Measurements from ENCODE around the gene GRAP2.

The GRAP2 gene

GRCh38 chr22:39925273-39925672, 24.4 kb downstream of the GRAP2 start:
- no peak for DNase-seq (ENCODE audit: low read depth in 2 of 2)

GRCh38 chr22:39925909-39926679, 25.2 kb downstream of the GRAP2 start:
- no peak for DNase-seq (ENCODE audit: low read depth in 2 of 2)

GRCh38 chr22:39926753-39927152, 25.9 kb downstream of the GRAP2 start:
- DNase-seq (ENCODE audit: low read depth in 2 of 2), result no peak

GRCh38 chr22:39927544-39927943, 26.7 kb downstream of the GRAP2 start:
- no peak for DNase-seq (ENCODE audit: low read depth in 2 of 2)

GRCh38 chr22:39928536-39929520, 27.9 kb downstream of the GRAP2 start:
- no peak for DNase-seq (ENCODE audit: low read depth in 2 of 2)

DNA sequence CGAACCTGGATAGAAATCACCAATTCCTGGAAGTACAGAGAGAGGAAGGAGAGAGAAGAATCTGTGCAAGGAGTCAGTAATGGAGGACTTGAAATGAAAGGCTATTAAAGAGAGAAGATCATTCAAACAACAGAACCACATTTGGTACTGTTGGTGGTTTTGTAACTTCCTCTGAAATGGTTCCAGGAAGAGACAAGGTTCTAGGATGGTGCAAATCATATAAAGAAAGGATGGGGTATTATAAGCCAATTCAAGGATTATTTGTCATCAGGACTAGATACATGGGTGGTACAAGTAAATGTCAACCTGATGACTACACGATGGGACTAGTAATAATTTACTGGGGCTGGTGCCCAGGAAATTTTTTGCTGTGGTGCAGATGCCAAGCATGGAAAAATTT, 30.4 kb downstream of the GRAP2 start:
- no peak for DNase-seq (ENCODE audit: low read depth in 2 of 2)

DNA sequence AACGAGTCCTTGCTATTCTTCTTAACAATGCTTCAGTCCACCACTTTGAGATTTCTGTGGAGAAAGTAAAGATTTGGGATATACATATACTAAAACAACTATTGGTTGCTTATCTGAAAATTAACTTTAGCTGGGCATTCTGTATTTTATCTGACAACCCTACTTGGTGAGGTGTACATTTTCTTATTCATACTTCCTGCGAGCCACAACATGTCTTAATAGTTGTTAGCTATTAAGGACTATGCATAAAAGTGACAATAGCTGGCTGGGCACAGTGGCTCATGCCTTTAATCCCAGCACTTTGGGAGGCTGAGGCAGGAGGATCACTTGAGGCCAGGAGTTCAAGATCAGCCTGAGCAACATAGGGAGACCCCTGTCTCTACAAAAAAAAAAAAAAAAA, 31.3 kb downstream of the GRAP2 start:
- no peak for DNase-seq (ENCODE audit: low read depth in 2 of 2)

- no peak for DNase-seq (ENCODE audit: low read depth in 2 of 2)
These were observed 32.2 kb downstream of the GRAP2 start for GRCh38 chr22:39932918-39933649.

- DNase-seq (ENCODE audit: low read depth in 2 of 2), result no peak
These were observed 32.9 kb downstream of the GRAP2 start for GRCh38 chr22:39933741-39934140.

DNA sequence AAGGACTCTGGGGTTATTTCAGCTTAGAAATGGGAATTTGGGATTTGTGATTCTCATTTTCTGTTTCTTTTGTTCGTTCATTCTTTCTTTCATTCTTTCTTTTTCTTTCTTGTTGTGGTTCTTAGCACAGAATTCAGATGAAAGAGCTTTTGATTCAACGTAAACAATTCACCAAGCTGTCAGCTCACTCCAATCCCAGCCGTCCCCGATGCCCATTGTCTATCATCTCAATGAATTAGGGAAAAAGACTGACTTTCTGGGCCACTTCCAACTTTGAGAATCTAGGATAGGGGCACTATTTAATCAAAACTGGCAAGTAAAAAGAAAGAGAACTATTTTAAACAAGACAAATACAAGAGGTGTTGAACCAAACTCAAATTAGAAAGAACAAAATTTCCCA, 34.2 kb downstream of the GRAP2 start:
- no peak for DNase-seq (ENCODE audit: low read depth in 2 of 2)

DNA sequence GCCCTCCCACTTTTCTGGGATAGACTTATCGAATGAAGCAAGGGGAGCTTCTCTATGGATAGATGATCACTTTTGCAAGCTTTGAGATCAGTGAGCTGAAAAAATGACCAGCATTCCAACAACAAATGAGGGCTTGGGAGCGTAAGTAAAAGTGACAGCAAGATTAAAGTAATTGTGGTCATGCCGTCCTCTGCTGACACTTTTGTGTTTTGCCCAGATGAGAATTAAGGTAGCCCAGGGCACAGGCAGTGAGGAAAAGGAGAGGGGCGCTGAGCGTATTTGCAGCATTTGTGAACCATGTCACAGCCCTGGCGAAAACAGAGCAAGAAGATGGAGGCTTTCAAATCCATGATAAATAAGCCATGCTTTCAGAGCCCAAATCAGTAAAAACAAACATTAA, 34.7 kb downstream of the GRAP2 start:
- DNase-seq (ENCODE audit: low read depth in 2 of 2), result no peak

- no peak for DNase-seq (ENCODE audit: low read depth in 2 of 2)
These were observed 35.8 kb downstream of the GRAP2 start for GRCh38 chr22:39936523-39937145.

DNA sequence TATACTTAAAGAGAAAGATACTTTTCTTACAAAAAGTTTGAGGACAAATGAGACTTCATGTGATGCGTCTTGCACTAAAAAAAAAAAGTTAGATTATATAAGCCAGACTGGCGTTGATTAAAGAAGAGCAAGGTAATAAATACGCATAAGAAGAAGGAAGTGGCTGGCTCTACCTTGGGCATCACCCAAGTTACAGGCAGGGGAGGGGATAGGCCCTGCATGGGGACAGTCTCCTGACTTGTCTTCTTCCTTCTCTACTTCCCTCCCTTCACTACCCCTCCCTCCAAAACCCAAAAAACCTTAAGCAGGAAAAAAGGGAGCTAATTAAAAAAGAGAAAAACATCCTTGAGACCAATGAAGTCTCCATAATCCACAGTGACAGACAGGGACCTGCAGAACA, 37.0 kb downstream of the GRAP2 start:
- no peak for DNase-seq (ENCODE audit: low read depth in 2 of 2)

DNA sequence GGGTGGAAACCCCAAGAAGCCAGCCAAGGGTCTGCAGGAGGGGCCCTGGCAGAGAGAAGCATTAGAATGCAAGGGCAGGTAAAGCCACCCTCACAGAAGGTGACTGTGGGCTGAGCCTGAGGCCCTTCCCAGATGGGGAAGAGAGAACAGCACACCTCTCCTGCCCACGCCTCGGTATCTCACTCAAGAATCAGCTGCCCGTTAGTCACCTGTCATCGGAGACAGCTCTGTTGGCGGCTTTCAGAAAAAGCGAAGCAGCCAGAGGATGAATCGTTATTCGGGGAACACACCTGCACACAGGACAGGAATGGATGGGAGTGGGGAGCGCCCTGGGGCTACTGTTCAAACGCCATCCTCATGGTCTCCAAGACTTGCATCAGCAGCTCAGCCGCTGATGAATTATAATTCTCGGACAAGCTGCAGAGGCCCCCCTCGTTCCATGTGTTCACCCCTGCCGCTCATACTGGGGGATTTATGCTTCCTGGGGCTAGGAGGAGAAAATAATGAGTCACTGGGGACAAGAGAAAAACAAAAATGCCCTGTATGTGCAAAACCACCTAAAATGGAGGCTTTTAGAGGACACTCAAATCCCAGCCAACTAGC, 37.7 kb downstream of the GRAP2 start:
- DNase-seq (ENCODE audit: low read depth in 2 of 2), result peak in 1 of 2 donors; percentile 60

DNA sequence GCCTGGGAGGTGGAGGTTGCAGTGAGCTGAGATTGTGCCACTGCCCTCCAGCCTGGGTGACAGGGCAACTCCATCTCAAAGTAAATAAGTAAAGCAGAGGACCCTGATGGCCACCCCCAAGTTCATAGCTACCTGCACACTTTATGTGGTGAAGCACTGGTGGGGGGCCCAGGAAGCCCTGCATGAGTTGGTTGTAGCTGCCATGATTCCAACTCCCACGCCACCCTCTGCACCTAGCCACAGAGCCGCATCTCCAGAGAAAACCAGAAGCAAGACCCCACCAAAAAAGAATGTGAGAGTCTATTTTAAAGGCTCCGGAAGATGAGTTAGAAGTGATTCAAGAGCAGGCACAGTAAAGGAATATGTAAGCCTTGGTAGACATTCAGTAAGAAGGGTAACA, 38.9 kb downstream of the GRAP2 start:
- peak in 1 of 2 donors; percentile 34 for DNase-seq (ENCODE audit: low read depth in 2 of 2)

DNA sequence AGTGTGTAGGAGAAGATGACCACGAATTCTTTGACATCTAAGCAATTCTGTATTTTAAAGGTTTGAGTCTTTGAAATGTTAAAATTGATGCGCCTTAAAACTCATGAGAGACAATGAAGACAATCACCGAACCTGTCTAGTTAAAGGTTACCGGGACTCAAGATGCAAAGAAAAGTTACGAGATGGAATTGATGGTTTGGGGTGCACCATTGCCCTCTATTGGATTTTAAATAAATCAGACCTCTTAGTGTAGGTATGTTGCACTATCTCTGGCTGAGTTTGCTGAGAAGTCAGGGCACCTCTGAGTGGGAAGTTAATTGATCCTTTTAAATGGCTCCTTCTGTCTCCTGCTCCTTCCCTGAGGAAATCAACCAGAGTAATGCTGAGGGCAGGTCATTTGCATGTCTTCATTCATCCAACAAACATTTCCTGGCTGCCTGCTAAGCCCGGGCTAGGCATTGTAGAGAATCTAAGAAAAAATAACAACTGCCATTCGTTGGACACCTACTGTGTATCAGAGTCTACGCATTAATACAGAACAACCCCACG, 39.9 kb downstream of the GRAP2 start:
- DNase-seq (ENCODE audit: low read depth in 2 of 2), result no peak

DNA sequence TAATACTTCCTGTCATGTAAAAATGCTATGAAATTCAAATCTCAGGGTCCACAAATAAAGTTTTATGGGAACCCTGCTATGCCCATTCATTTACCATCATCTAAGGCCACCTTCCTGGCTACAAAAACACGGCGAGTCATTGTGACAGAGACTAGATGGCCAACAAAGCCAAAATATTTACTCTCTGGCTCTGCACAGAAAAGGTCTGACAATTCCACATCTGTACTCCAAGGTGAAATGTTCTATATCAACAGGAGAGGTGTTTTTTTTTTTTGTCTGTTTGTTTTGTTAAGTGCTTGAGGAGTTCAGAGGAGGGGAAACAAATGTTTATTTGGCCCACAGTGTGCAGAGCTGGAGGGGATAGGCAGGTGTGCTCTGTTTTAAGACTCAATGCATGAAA, 40.7 kb downstream of the GRAP2 start:
- DNase-seq (ENCODE audit: low read depth in 2 of 2), result no peak

- no peak for DNase-seq (ENCODE audit: low read depth in 2 of 2)
These were observed 41.8 kb downstream of the GRAP2 start for GRCh38 chr22:39942439-39943230.

DNA sequence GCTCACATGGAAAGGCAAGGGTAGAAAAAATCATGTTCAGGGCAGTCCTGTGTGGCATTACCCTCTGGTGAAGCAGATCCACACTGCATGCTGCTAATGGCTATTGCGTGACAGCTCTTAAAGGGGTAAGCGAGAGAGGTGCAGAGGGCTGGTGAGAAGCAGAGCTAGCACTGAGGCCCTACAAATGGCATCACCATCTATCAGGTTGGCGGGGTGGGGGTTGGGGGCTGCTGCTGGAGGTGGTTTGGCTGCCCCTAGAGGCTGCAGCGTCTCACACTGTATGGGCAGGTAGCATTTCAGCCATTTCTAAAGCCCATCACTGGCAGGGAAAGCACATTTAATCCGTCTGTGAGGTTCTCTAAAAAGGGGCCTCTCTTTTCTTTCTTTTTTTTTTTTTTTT, 42.5 kb downstream of the GRAP2 start:
- DNase-seq (ENCODE audit: low read depth in 2 of 2), result no peak
